Glomerular visceral epithelial cell (primary cell): ENCODE data around the gene LEAP2.

Experiments used
- DNase-seq: peaks from one replicate; pipeline ENCODE4 v3.0.0-alpha.2; 2016; ENCODE audit errors: extremely low spot score

The LEAP2 gene

GRCh38 chr5:132873119-132873929, at the start of gene LEAP2:
LEAP2 (plus strand) TSS chr5:132873668; CDS start chr5:132873695, 27 bp downstream.
- no peak for DNase-seq

DNA sequence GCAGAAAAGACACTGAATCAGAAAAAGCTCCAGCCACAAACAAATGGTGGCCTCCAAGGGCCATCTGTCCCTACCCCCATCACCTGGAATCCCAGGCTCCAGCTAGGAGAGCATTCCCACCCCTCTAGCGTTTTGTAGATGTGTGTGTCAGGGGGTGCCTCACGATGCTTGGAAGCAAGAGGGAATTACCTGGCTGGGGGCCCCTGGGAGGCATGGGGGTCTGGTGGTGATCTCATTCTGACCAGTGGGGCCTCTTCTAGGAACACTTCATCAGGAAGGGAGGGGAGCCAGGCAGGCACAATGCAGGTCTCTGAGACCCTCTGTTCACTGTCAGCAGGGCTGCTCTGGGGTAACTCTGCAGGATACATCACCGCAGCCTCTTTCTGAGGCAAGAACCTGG, 49.0 kb upstream of the LEAP2 start:
- no peak for DNase-seq

GRCh38 chr5:132825033-132825833, 48.2 kb upstream of the LEAP2 start:
- no peak for DNase-seq

GRCh38 chr5:132825834-132826391, 47.6 kb upstream of the LEAP2 start:
- no peak for DNase-seq

- DNase-seq, result no peak
Measured at GRCh38 chr5:132826424-132827082, 46.9 kb upstream of the LEAP2 start.

- no peak for DNase-seq
Measured at GRCh38 chr5:132827943-132828673, 45.4 kb upstream of the LEAP2 start.

DNA sequence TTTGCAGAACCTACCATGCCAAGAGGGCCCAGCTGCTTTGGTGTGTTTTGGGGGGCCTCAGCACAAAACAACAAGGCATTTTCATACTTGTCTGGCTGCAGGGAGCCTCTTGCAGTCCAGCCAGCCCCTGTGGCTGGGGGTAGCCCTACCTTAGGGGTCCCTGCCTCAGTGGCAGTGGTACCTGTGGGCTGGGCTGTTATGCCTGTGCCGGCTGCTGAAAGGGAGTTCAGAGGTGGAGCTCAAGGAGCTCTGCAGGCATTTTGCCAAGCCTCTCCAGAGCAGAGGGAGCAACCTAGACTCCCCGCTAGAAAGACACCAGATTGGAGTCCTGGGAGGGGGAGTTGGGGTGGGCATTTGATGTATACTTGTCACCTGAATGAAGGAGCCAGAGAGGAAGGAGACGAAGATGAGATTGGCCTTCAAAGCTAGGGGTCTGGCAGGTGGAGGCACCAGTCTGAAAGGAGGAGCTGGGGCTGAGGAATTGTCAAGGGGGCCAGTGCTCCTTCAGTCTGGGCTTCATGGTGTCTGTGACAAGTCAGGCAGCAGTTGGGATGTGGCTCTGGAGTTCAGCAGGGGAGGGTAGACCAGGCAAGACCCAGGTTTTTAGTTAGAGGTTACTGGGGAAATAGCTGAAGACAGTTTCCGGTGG, 44.5 kb upstream of the LEAP2 start:
- no peak for DNase-seq

DNA sequence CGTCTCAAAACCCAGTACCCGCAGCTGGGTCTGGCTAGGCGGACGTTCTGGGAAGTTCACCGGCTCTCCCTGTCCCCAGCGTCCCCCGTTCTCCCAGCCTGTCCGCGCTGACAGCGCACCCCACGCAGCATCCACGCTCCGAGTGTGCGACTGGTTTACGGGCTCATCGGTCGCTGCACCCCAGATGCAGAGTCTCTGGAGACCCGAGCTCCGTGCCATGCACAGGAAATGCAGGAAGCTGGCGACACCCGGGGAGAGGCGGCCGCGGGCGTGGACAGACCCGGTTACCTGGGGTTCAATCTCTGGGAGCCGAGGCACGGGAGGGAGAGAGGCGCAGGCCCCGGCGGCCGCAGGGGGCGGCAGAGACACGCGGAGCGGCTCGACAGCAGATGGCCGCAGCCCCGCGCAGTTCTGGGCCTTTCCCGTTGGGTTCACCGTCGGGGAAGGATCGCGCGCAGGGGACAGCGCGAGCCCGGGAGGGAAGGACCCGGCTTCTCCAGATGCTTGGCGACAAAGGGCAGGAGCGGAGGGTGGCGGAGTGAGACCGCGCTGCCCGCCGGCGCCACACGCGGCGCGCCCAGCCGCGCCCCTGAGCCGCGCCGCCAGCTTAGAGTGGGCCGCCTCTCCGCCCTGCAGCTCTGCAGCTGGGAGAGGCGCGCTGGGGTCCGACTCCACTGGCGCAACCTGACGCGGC, 43.6 kb upstream of the LEAP2 start:
- peak; percentile 78 for DNase-seq

- DNase-seq, result peak; percentile 85
Measured at GRCh38 chr5:132830436-132831094, 42.9 kb upstream of the LEAP2 start, which contains the start of gene SHROOM1. SHROOM1 (minus strand) TSS chr5:132830647; CDS start chr5:132826140, 4,507 bp downstream.

- DNase-seq, result no peak
Measured at GRCh38 chr5:132831095-132831860, 42.2 kb upstream of the LEAP2 start.

DNA sequence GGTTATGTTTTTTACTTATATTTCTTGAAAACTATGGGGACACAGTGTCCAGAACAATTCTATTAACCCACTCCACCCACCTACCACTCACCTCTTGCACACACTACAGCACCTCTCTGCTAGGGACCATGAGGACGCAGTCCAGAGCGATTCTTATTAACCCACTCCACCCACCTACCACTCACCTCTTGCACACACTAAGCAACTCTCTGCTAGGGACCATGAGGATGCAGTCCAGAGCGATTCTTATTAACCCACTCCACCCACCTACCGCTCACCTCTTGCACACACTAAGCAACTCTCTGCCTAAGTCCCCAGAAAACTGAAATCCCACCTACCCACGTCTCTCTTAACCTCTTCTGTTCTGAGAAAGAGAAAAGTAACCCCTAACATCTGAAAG, 40.9 kb upstream of the LEAP2 start:
- DNase-seq, result no peak

GRCh38 chr5:132834057-132834456, 39.4 kb upstream of the LEAP2 start:
- no peak for DNase-seq

DNA sequence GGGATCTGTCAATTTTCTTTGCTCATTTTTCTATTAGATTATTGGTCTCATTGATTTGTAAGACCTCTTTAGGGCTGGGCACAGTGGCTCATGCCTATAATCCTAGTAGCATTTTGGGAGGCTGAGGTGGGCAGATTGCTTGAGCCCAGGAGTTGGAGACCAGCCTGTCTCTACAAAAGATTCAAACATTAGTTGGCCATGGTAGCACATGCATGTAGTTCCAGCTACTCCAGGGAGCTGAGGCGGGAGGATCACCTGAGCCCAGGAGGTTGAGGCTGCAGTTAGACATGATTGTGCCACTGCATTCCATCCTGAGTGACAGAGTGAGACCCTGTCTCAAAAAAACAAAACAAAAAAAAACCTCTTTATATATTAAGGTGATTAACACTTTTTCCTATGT, 36.6 kb upstream of the LEAP2 start:
- no peak for DNase-seq

- no peak for DNase-seq
Measured at GRCh38 chr5:132837868-132838267, 35.6 kb upstream of the LEAP2 start.

DNA sequence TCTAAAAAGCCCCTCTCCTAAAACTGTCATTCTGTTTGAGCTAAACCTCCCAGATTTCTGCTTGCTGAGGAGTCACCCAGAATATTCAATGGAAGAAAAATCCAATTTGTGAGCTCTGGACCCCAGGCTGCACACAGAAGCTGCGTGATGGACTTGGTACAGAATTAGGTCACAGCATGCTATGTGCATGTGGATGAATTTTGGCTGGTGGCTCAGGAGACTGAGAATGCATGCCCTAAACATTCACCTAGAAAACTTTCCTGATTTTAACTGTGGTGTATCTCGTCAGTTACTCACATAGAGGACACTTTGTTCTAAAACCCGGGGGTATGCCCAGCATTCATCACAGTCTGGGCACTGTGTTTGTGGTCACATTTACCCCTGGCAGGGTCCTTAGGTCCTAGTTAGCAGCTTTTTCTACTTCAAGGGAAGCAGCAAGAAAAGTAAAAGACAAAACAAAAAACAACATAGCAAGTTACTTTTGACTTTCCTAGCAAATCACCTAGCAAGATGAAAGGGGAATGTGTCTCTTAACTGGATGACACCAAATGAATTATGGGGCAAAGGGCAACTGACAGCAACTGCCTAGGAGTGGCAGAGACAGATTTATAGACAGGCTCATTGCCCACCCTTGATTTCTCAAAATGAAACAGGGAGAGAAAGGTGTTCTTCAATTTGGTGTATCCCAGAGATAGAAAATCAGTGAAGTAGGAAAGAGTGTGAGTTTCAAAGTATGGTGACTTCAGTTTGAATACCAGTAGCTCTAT, 34.8 kb upstream of the LEAP2 start:
- no peak for DNase-seq

- no peak for DNase-seq
Measured at GRCh38 chr5:132839426-132840301, 33.8 kb upstream of the LEAP2 start.

DNA sequence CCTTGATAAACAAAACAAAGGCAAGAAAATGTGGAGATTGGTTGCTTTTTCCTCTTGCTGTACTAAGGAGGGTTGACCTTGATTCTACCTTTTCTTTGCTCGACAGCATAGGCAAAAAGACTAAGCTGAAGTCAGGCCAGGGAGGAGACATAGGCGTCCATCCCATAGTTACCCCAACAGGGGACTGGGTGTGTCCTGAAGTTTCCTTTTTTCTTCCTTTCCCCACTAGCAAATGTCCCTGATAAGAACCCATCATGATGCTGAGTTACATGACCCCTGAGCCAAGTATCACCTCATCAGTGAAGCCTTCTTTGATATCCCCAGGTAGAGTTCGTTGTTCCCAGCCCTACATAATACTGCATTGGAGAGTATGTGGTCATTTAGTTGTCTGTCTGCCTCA, 33.2 kb upstream of the LEAP2 start:
- DNase-seq, result no peak
